Measurements from ENCODE around the gene ACTN3. TPM values are rescaled to one million over a fixed set of nuclear protein-coding genes. Genes with fewer than 3 reads are reported as not detected.

ACTN3 gene
- total RNA-seq, 2 donors from 2014 or later, result 0.58 to 3.0 TPM

DNA sequence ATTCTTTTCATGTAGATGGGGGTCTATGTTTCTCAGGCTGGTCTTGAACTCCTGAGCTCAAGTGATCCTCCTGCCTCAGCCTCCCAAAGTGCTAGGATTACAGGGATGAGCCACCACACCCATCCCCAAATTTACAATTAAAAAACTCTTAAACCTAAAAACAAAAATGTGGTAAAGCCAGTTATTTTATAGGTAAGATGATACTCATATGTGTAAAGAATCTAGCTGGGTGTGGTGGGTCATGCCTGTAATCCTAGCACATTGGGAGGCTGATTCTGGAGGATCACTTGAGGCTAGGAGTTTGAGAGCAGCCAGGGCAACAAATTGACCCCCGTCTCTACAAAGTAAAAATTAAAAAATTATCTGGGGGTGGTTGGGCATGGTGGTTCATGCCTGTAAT is 65.8 kb downstream of the ACTN3 start:
- peaks cover 16% of the 10 kb centered on the region for H3K36me3 Mint-ChIP-seq (ENCODE audit: low read depth)
- H3K9me3 Mint-ChIP-seq, result no peaks in the 10 kb centered on the region
- no peaks in the 10 kb centered on the region for H3K27me3 Mint-ChIP-seq
- no peaks in the 10 kb centered on the region for H3K4me1 Mint-ChIP-seq
- ATAC-seq (replicated peaks), result no peak
- no peak overlapping the region for H3K4me3 Mint-ChIP-seq
- no peak overlapping the region for H3K27ac Mint-ChIP-seq

Other genes starting within 250 kb of the ACTN3 start
- not detected for gene CD248, start 229.9 kb upstream of the ACTN3 start, total RNA-seq
- 1 to 10 TPM; 1.6 to 3.4 TPM for gene RIN1, start 210.5 kb upstream of the ACTN3 start, total RNA-seq
- 10 to 100 TPM; 21.6 to 41.7 TPM for gene BRMS1, start 201.8 kb upstream of the ACTN3 start, total RNA-seq
- 10 to 100 TPM in 1 of 2 donors, 1 to 10 TPM in 1; 7.7 to 12.9 TPM for gene B4GAT1, start 199.3 kb upstream of the ACTN3 start, total RNA-seq
- gene SLC29A2, start 175.1 kb upstream of the ACTN3 start, total RNA-seq, result 1 to 10 TPM; 7.6 to 9.1 TPM
- under 1 TPM; 0.21 to 0.28 TPM for gene NPAS4, start 125.9 kb upstream of the ACTN3 start, total RNA-seq
- 100 to 1,000 TPM in 1 of 2 donors, 10 to 100 TPM in 1; 56.1 to 131 TPM for gene MRPL11, start 108.1 kb upstream of the ACTN3 start, total RNA-seq
- gene PELI3, start 80.0 kb upstream of the ACTN3 start, total RNA-seq, result 10 to 100 TPM in 1 of 2 donors, 1 to 10 TPM in 1; 8.1 to 17.5 TPM
- 100 to 1,000 TPM in 1 of 2 donors, 10 to 100 TPM in 1; 67.9 to 117 TPM for gene DPP3, start 66.5 kb upstream of the ACTN3 start, total RNA-seq
- 10 to 100 TPM; 16.4 to 17.2 TPM for gene BBS1, start 36.3 kb upstream of the ACTN3 start, total RNA-seq
- 10 to 100 TPM in 1 of 2 donors, 1 to 10 TPM in 1; 8.7 to 12.6 TPM for gene ZDHHC24, start 855 bp upstream of the ACTN3 start, total RNA-seq
- gene CTSF, start 21.7 kb downstream of the ACTN3 start, total RNA-seq, result 10 to 100 TPM in 1 of 2 donors, 1 to 10 TPM in 1; 4.1 to 12.9 TPM
- gene CCDC87, start 46.2 kb downstream of the ACTN3 start, total RNA-seq, result under 1 TPM; 0.11 to 0.15 TPM
- 10 to 100 TPM; 27.5 to 35.1 TPM for gene CCS, start 46.3 kb downstream of the ACTN3 start, total RNA-seq
- 100 to 1,000 TPM; 127 to 156 TPM for gene RBM14, start 69.7 kb downstream of the ACTN3 start, total RNA-seq
- gene RBM4, start 91.8 kb downstream of the ACTN3 start, total RNA-seq, result 10 to 100 TPM; 92.4 to 94.0 TPM
- gene RBM4B, start 131.0 kb downstream of the ACTN3 start, total RNA-seq, result 10 to 100 TPM; 23.6 to 31.4 TPM
- under 1 TPM; 0.37 to 0.45 TPM for gene SPTBN2, start 182.3 kb downstream of the ACTN3 start, total RNA-seq

Measured in activated T-helper 17 cell treated with anti-CD3 and anti-CD28 coated beads, Interleukin-2, amount 50 U/mL, for 72 hours (primary cell).